ENCODE data around the gene MMP24. TPM values are rescaled to one million over a fixed set of nuclear protein-coding genes. Genes with fewer than 3 reads are reported as not detected.

Gene MMP24
- total RNA-seq, 1 donor from 2014 or later = 15.6 TPM

- Histone ChIP-seq H3K4me1 (ENCODE audit: insufficient read depth, low read length) (peaks cover 5% of the 10 kb centered on the region), H3K79me2 (ENCODE audit: insufficient read depth, low read length) (no peaks in the 10 kb centered on the region), H3K27me3 (ENCODE audit: insufficient read depth, low read length) (no peaks in the 10 kb centered on the region), H3K36me3 (ENCODE audit: insufficient read depth, low read length) (no peaks in the 10 kb centered on the region), H3K9ac (ENCODE audit: low read length) (no peak overlapping the region), H2AFZ (ENCODE audit: low read depth, low read length) (no peak overlapping the region), H3K4me2 (ENCODE audit: low read length) (no peak overlapping the region), H4K20me1 (ENCODE audit: insufficient read depth, low read length) (no peaks in the 10 kb centered on the region), H3K4me3 (ENCODE audit: insufficient read depth, low read depth, low read length) (no peak overlapping the region), H3K27ac (ENCODE audit: low read depth, low read length) (no peak overlapping the region), H3K9me3 (ENCODE audit: insufficient read depth, low read depth, low read length) (no peaks in the 10 kb centered on the region)
- Mint-ChIP-seq H3K36me3 (ENCODE audit: low read depth, unreplicated experiment) (no peaks in the 10 kb centered on the region), H3K4me3 (ENCODE audit: unreplicated experiment) (no peak overlapping the region), H3K4me1 (ENCODE audit: low read depth, unreplicated experiment) (no peaks in the 10 kb centered on the region), H3K27me3 (ENCODE audit: low read depth, unreplicated experiment) (peaks cover 21% of the 10 kb centered on the region), H3K27ac (ENCODE audit: unreplicated experiment) (no peak overlapping the region), H3K9me3 (ENCODE audit: unreplicated experiment) (no peaks in the 10 kb centered on the region)
- no peak for FAIRE-seq
- no peak for DNase-seq (ENCODE audit: low read depth)
- no peak for TF ChIP-seq EZH2 (IDR thresholded peaks at IDR 0.05; ENCODE audit: insufficient read depth, low read length)
- TF ChIP-seq CTCF (IDR thresholded peaks at IDR 0.05; ENCODE audit: insufficient read depth, low read depth, low read length) = no peak
Observed at GRCh38 chr20:35293303-35294292, 67.1 kb downstream of the MMP24 start.

GRCh38 chr20:35294293-35294685 is 67.8 kb downstream of the MMP24 start:
- Histone ChIP-seq H3K79me2 (ENCODE audit: insufficient read depth, low read length) (no peaks in the 10 kb centered on the region), H4K20me1 (ENCODE audit: insufficient read depth, low read length) (no peaks in the 10 kb centered on the region), H3K9me3 (ENCODE audit: insufficient read depth, low read depth, low read length) (no peaks in the 10 kb centered on the region), H3K4me2 (ENCODE audit: low read length) (no peak overlapping the region), H2AFZ (ENCODE audit: low read depth, low read length) (no peak overlapping the region), H3K4me3 (ENCODE audit: insufficient read depth, low read depth, low read length) (no peak overlapping the region), H3K27ac (ENCODE audit: low read depth, low read length) (no peak overlapping the region), H3K4me1 (ENCODE audit: insufficient read depth, low read length) (peaks cover 5% of the 10 kb centered on the region), H3K36me3 (ENCODE audit: insufficient read depth, low read length) (no peaks in the 10 kb centered on the region), H3K9ac (ENCODE audit: low read length) (no peak overlapping the region), H3K27me3 (ENCODE audit: insufficient read depth, low read length) (no peaks in the 10 kb centered on the region)
- DNase-seq (ENCODE audit: low read depth) (no peak), FAIRE-seq (no peak)
- Mint-ChIP-seq H3K4me3 (ENCODE audit: unreplicated experiment) (no peak overlapping the region), H3K36me3 (ENCODE audit: low read depth, unreplicated experiment) (no peaks in the 10 kb centered on the region), H3K27ac (ENCODE audit: unreplicated experiment) (no peak overlapping the region), H3K27me3 (ENCODE audit: low read depth, unreplicated experiment) (peaks cover 21% of the 10 kb centered on the region), H3K4me1 (ENCODE audit: low read depth, unreplicated experiment) (no peaks in the 10 kb centered on the region), H3K9me3 (ENCODE audit: unreplicated experiment) (no peaks in the 10 kb centered on the region)
- TF ChIP-seq EZH2 (IDR thresholded peaks at IDR 0.05; ENCODE audit: insufficient read depth, low read length) = no peak
- TF ChIP-seq CTCF (IDR thresholded peaks at IDR 0.05; ENCODE audit: insufficient read depth, low read depth, low read length) = no peak

GRCh38 chr20:35295058-35295457 is 68.6 kb downstream of the MMP24 start:
- H3K9ac ChIP-seq (ENCODE audit: low read length) = no peak overlapping the region
- no peak for FAIRE-seq
- H3K27me3 Mint-ChIP-seq (ENCODE audit: low read depth, unreplicated experiment) = peaks cover 21% of the 10 kb centered on the region
- no peaks in the 10 kb centered on the region for H3K36me3 Mint-ChIP-seq (ENCODE audit: low read depth, unreplicated experiment)
- H3K27ac Mint-ChIP-seq (ENCODE audit: unreplicated experiment) = peak overlapping the region; percentile 64
- no peak for DNase-seq (ENCODE audit: low read depth)
- H4K20me1 ChIP-seq (ENCODE audit: insufficient read depth, low read length) = no peaks in the 10 kb centered on the region
- no peak overlapping the region for H2AFZ ChIP-seq (ENCODE audit: low read depth, low read length)
- no peak overlapping the region for H3K4me2 ChIP-seq (ENCODE audit: low read length)
- H3K27me3 ChIP-seq (ENCODE audit: insufficient read depth, low read length) = no peaks in the 10 kb centered on the region
- H3K36me3 ChIP-seq (ENCODE audit: insufficient read depth, low read length) = no peaks in the 10 kb centered on the region
- H3K4me1 ChIP-seq (ENCODE audit: insufficient read depth, low read length) = peaks cover 5% of the 10 kb centered on the region
- no peak for TF ChIP-seq EZH2 (IDR thresholded peaks at IDR 0.05; ENCODE audit: insufficient read depth, low read length)
- TF ChIP-seq CTCF (IDR thresholded peaks at IDR 0.05; ENCODE audit: insufficient read depth, low read depth, low read length) = no peak
- H3K9me3 Mint-ChIP-seq (ENCODE audit: unreplicated experiment) = no peaks in the 10 kb centered on the region
- H3K9me3 ChIP-seq (ENCODE audit: insufficient read depth, low read depth, low read length) = no peaks in the 10 kb centered on the region
- no peak overlapping the region for H3K4me3 Mint-ChIP-seq (ENCODE audit: unreplicated experiment)
- H3K4me1 Mint-ChIP-seq (ENCODE audit: low read depth, unreplicated experiment) = peaks cover 6% of the 10 kb centered on the region
- no peak overlapping the region for H3K27ac ChIP-seq (ENCODE audit: low read depth, low read length)
- no peaks in the 10 kb centered on the region for H3K79me2 ChIP-seq (ENCODE audit: insufficient read depth, low read length)
- no peak overlapping the region for H3K4me3 ChIP-seq (ENCODE audit: insufficient read depth, low read depth, low read length)
